Activated CD4-positive, alpha-beta T cell treated with anti-CD3 and anti-CD28 coated beads for 24 hours (primary cell): ENCODE results near the gene ASRGL1.

Source experiments
- DNase-seq, 2 donors: peaks; one replicate each; pipeline ENCODE4 v3.0.0-alpha.2; 2020; ENCODE audit warnings: low read depth in 2 of 2

ASRGL1 gene

GRCh38 chr11:62416596-62416995, 79.3 kb downstream of the ASRGL1 start:
- DNase-seq, result no peak

- DNase-seq, result no peak
Observed at GRCh38 chr11:62418136-62418535, 80.9 kb downstream of the ASRGL1 start.

GRCh38 chr11:62418733-62419132, 81.5 kb downstream of the ASRGL1 start, which contains the start of gene SCGB1A1:
Gene SCGB1A1, plus strand, starts transcription at chr11:62419033. Its CDS starts 63 bp downstream, at chr11:62419096.
- no peak for DNase-seq

- no peak for DNase-seq
Observed at GRCh38 chr11:62419314-62419929, 82.2 kb downstream of the ASRGL1 start.

DNA sequence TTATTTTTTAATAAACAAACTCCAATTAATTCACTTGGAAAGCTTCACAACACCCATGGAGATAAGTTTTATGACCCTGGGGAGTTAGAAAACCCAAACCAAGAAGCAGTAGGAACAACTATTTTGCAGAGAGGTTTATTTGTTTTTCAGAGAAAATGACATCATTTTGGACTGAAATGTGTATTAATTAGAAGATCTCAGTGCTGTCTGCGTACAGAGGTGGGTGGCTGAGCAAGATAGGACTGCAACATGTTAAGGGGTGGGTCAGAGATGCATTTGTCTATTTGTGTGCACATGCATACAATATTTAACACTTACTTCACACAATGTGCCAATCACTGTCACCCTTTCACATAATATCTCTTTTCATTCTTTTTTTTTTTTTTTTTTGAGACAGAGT, 82.7 kb downstream of the ASRGL1 start:
- no peak for DNase-seq

GRCh38 chr11:62420882-62421281, 83.6 kb downstream of the ASRGL1 start:
- DNase-seq, result no peak

DNA sequence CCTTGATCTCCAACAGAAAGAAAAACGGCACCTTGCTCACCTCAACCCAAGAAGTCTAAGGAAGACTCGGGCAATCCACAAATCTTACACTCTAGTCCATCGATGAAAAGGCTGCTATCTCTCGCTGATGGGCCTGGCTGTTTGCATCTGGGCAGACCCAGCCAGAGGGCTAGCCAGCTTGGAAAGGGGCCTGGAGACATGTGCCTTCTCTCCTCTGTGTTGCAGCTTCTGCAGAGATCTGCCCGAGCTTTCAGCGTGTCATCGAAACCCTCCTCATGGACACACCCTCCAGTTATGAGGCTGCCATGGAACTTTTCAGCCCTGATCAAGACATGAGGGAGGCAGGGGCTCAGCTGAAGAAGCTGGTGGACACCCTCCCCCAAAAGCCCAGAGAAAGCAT, 84.7 kb downstream of the ASRGL1 start:
- no peak for DNase-seq

DNA sequence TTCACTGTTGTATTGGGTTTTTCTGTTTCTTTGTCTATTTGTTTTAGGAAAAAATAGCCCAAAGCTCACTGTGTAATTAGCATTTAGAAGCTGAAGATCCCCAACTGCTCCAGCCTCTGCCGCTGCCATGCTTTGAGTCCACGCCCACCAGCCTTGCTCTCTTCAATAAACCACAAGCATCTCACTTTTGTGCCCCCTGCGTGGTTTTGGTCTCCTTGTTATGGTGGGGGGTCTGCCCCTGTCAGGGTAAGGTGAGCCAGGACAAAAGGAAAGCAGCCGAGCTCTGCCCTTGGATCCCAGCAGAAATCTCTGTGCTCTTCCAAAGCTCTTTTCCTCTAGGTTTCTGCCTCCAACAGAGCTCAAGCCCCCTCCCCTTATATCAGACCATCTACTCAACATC, 85.8 kb downstream of the ASRGL1 start:
- no peak for DNase-seq

GRCh38 chr11:62427630-62428233, 90.5 kb downstream of the ASRGL1 start:
- DNase-seq, result no peak

GRCh38 chr11:62428871-62429560, 91.8 kb downstream of the ASRGL1 start:
- DNase-seq, result no peak

- DNase-seq, result no peak
Observed at GRCh38 chr11:62430425-62430824, 93.2 kb downstream of the ASRGL1 start.

- DNase-seq, result no peak
Observed at GRCh38 chr11:62431171-62431901, 94.1 kb downstream of the ASRGL1 start.

- DNase-seq, result no peak
Observed at GRCh38 chr11:62432695-62433094, 95.4 kb downstream of the ASRGL1 start.

GRCh38 chr11:62433141-62433903, 96.1 kb downstream of the ASRGL1 start:
- no peak for DNase-seq

DNA sequence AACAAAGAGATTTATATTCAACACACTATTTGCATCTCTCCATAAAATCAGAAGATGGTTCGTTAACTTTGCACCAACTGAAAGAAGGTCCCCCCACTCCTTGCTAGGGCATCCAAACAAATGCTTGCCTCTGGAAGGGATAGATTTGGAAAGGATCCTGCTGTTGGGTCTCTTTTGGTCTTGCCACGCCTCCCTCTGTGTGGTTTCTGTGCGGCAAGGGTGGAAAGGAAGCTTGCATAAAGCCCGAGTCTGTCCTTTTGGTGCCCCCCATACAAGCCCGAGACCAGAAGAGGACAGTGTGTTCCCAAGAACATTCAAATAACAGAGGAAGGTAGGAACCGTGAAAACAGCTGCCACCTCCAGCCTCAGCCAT, 96.6 kb downstream of the ASRGL1 start:
- DNase-seq, result no peak

DNA sequence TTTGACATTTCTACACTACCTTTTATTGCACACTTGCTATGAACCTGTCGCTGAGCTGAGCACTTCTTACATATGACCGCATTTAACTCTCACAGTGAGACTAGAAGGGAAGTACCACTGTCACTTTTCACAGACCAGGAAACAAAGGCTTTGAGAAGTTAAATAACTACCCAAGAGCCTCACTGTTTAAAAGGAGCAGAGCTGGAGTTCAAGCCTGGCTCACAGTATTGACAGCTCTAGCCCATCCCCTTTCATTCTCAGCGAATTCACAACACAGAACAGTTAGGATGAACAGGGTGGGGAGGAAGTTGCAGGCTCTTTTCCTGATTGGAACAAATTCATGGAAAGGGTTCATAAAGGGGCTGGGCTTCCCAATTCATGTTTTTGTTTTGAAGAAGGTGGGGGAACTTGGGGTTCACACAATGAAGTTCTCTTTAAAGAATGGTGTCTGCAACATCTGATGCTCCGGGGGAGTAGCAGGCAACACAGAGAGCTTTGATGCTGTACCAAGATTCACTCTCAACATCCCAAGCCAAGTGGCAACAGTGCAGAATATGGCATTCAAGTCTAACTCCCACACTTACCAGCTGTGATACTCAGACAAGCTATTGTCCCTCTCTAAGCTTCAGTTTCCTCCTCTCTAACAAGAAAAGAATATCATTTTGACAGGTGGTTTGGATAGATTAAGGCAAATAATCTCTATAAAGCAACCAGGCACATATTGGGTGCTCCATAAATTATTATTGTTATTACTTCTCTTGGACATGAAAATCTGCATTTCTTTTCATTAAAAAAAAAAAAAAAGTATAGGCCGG, 98.8 kb downstream of the ASRGL1 start:
- DNase-seq, result no peak

DNA sequence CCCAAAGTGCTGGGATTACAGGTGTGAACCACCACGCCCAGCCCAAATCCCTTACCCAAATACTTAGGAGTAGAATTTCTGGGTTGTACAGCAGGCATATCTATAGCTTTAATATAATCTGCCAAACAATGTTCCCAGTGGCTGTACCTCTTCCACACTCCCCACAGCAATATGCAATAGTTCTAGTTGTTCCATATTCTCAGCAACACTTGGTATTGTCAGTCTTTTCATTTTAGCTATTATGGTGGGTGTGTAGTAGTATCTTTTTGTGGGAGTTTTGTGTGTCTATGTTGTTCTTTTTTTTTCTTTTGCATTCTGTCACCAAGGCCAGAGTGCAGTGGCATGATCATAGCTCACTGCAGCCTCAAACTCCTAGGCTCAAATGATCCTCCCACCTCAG, 100.4 kb downstream of the ASRGL1 start:
- no peak for DNase-seq

- no peak for DNase-seq
Observed at GRCh38 chr11:62438641-62439040, 101.4 kb downstream of the ASRGL1 start.

- no peak for DNase-seq
Observed at GRCh38 chr11:62439785-62440602, 102.7 kb downstream of the ASRGL1 start.
